WTC11 (cell line): ENCODE data around the gene PTCD3. TPM values are rescaled to one million over a fixed set of nuclear protein-coding genes. Genes with fewer than 3 reads are reported as not detected.

Experiments
- ATAC-seq: fragments of 200-7000 bp; cut with Tn5 transposase; 2 replicates; pipeline ENCODE4 v1.10.0; 2021; ENCODE audit warnings: mild to moderate bottlenecking, moderate library complexity
- CTCF ChIA-PET: fragments of 300-600 bp; sonication (Branson Sonifier 250); formaldehyde crosslinking; loops from one replicate; lab custom pipeline; 2021; ENCODE audit warnings: antibody characterized with exemption; lab: Charles Lee
- POLR2A ChIA-PET: fragments of 350-600 bp; sonication (Branson Sonifier 250); formaldehyde crosslinking; loops from one replicate; lab custom pipeline; 2021; ENCODE audit warnings: antibody characterized with exemption; lab: Charles Lee
- DNase-seq: peaks from one replicate; pipeline ENCODE4 v3.0.0; 2021; ENCODE audit warnings: low spot score
- H3K27ac Mint-ChIP-seq: 2 replicates; pipeline ENCODE4 v1.8.0; 2021; ENCODE audit warnings: mixed read lengths
- H3K27me3 Mint-ChIP-seq: 2 replicates; pipeline ENCODE4 v1.8.0; 2021; ENCODE audit warnings: low read depth, mild to moderate bottlenecking, moderate library complexity, mixed read lengths
- H3K36me3 Mint-ChIP-seq: 2 replicates; pipeline ENCODE4 v1.8.0; 2021; ENCODE audit warnings: mixed read lengths
- H3K4me1 Mint-ChIP-seq: 2 replicates; pipeline ENCODE4 v1.8.0; 2022; ENCODE audit warnings: mixed read lengths
- H3K4me3 Mint-ChIP-seq: 2 replicates; pipeline ENCODE4 v1.8.0; 2021; ENCODE audit warnings: mild to moderate bottlenecking, moderate library complexity, mixed read lengths
- H3K9me3 Mint-ChIP-seq: 2 replicates; pipeline ENCODE4 v1.8.0; 2021; ENCODE audit warnings: mixed read lengths
- ARID4B ChIP-seq: sonication (generic); formaldehyde crosslinking; IDR thresholded peaks from 2 replicates; pipeline ENCODE4 v1.8.0; 2023; ENCODE audit warnings: missing genetic modification reagents, mild to moderate bottlenecking, borderline replicate concordance
- FOXJ3 ChIP-seq: sonication (generic); formaldehyde crosslinking; IDR thresholded peaks from 2 replicates; pipeline ENCODE4 v1.9.0; 2021; ENCODE audit warnings: missing genetic modification reagents, mild to moderate bottlenecking, borderline replicate concordance
- GRHL2 ChIP-seq: fragments of 250-450 bp; sonication (Bioruptor Pico); IDR thresholded peaks from 2 replicates; pipeline ENCODE4 v1.8.0; 2022; ENCODE audit warnings: mild to moderate bottlenecking, moderate library complexity; ENCODE audit not compliant: insufficient replicate concordance, severe bottlenecking
- IRF1 ChIP-seq: sonication (generic); formaldehyde crosslinking; IDR thresholded peaks from 2 replicates; pipeline ENCODE4 v1.8.0; 2023; ENCODE audit warnings: missing genetic modification reagents
- IRF2 ChIP-seq: sonication (generic); formaldehyde crosslinking; IDR thresholded peaks from 2 replicates; pipeline ENCODE4 v1.8.0; 2022; ENCODE audit warnings: low read depth, missing genetic modification reagents, borderline replicate concordance
- MXD4 ChIP-seq: fragments of 250-450 bp; sonication (Bioruptor Pico); IDR thresholded peaks from 2 replicates; pipeline ENCODE4 v1.8.0; 2021; ENCODE audit warnings: mild to moderate bottlenecking, moderate library complexity, borderline replicate concordance
- NR3C1 ChIP-seq: sonication (generic); formaldehyde crosslinking; conservative IDR thresholded peaks from 2 replicates; pipeline ENCODE4 v1.8.1; 2023; ENCODE audit warnings: low read depth, mild to moderate bottlenecking, missing genetic modification reagents
- OVOL2 ChIP-seq: fragments of 250-450 bp; sonication (Bioruptor Pico); IDR thresholded peaks from 2 replicates; pipeline ENCODE4 v1.9.0; 2021; ENCODE audit warnings: mild to moderate bottlenecking, borderline replicate concordance
- PRDM15 ChIP-seq: sonication (generic); formaldehyde crosslinking; IDR thresholded peaks from 2 replicates; pipeline ENCODE4 v1.8.0; 2022; ENCODE audit warnings: missing genetic modification reagents
- PRRX2 ChIP-seq: fragments of 250-450 bp; sonication (Bioruptor Pico); IDR thresholded peaks from 2 replicates; pipeline ENCODE4 v1.8.0; 2021; ENCODE audit warnings: mild to moderate bottlenecking
- SP1 ChIP-seq: sonication (generic); formaldehyde crosslinking; conservative IDR thresholded peaks from 2 replicates; pipeline ENCODE4 v1.8.1; 2022; ENCODE audit warnings: missing genetic modification reagents
- TEAD1 ChIP-seq: sonication (generic); formaldehyde crosslinking; IDR thresholded peaks from 2 replicates; pipeline ENCODE4 v1.8.0; 2022; ENCODE audit warnings: mild to moderate bottlenecking, missing genetic modification reagents
- TEAD4 ChIP-seq: sonication (generic); formaldehyde crosslinking; IDR thresholded peaks from 2 replicates; pipeline ENCODE4 v1.8.0; 2022; ENCODE audit warnings: mild to moderate bottlenecking, missing genetic modification reagents
- ZBTB43 ChIP-seq: sonication (generic); formaldehyde crosslinking; IDR thresholded peaks from 2 replicates; pipeline ENCODE4 v1.8.1; 2023; ENCODE audit warnings: mild to moderate bottlenecking, missing genetic modification reagents
- ZNF232 ChIP-seq: sonication (generic); formaldehyde crosslinking; IDR thresholded peaks from 2 replicates; pipeline ENCODE4 v1.8.0; 2022; ENCODE audit warnings: mild to moderate bottlenecking, missing genetic modification reagents
- ZNF423 ChIP-seq: fragments of 250-450 bp; sonication (Bioruptor Pico); IDR thresholded peaks from 2 replicates; pipeline ENCODE4 v2.1.2; 2022; ENCODE audit warnings: mild to moderate bottlenecking, moderate library complexity
- ZNF671 ChIP-seq: fragments of 250-450 bp; sonication (Bioruptor Pico); IDR thresholded peaks from 2 replicates; pipeline ENCODE4 v1.8.0; 2021; ENCODE audit warnings: mild to moderate bottlenecking
- total RNA-seq: library from RNA; stranded (reverse); gene quantifications from 3 replicates; pipeline ENCODE4 v1.2.3, GENCODE V29; 2021

PTCD3 gene
- total RNA-seq, 1 experiment from 2014 or later, result 192 TPM

GRCh38 chr2:86136141-86136540 is 30.1 kb downstream of the PTCD3 start:
- Mint-ChIP-seq H3K27ac (no peak overlapping the region), H3K4me1 (peaks cover 20% of the 10 kb centered on the region), H3K9me3 (no peaks in the 10 kb centered on the region), H3K27me3 (no peaks in the 10 kb centered on the region), H3K36me3 (peaks cover 90% of the 10 kb centered on the region), H3K4me3 (no peak overlapping the region)
- TF ChIP-seq IRF2 (no peak), ZNF671 (no peak), MXD4 (CRISPR knock-in tag) (no peak), ZNF232 (CRISPR knock-in tag) (no peak), TEAD4 (CRISPR knock-in tag) (no peak), GRHL2 (CRISPR knock-in tag) (no peak), OVOL2 (CRISPR knock-in tag) (no peak), ARID4B (CRISPR knock-in tag) (no peak), ZNF423 (no peak), PRRX2 (no peak), ZBTB43 (CRISPR knock-in tag) (no peak), TEAD1 (CRISPR knock-in tag) (no peak), FOXJ3 (CRISPR knock-in tag) (no peak), NR3C1 (CRISPR knock-in tag) (no peak), PRDM15 (no peak), SP1 (CRISPR knock-in tag) (no peak), IRF1 (CRISPR knock-in tag) (no peak)
- POLR2A ChIA-PET, result no interaction called here
- CTCF ChIA-PET, result interaction anchor here (1.4 kb wide), 2 partner anchors 17 to 308 kb away, joined by 3 to 4 read pairs; no protein-coding TSS in a partner anchor
- DNase-seq (no peak), ATAC-seq (no peak)
